Measurements from ENCODE around the gene GLO1. TPM values are rescaled to one million over a fixed set of nuclear protein-coding genes. Genes with fewer than 3 reads are reported as not detected.

Gene GLO1
- total RNA-seq, 4 donors from 2014 or later: 90.0 to 105 (median 96.7) TPM

DNA sequence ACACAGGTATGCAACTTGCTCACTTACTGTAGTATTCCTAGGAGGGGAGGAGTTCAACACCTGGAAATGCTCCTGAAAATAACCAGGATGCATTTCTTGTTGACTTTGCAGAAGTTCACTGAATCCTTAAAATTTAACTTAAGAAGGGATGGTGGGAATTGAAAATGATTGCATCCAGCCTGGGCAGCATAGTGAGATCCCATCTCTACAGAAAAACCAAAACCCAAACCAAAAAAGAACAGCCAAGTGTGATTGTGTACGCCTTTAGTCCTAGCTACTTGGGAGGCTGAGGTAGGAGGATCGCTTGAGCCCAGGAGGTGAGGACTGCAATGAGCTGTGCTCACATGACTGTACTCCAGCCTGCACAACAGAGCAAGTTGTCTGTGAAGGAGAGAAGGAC lies 13.9 kb upstream of the GLO1 start:
- no peaks in the 10 kb centered on the region for H3K27me3 ChIP-seq
- H3K9me3 ChIP-seq: no peaks in the 10 kb centered on the region
- no peaks in the 10 kb centered on the region for H3K36me3 ChIP-seq
- no peak for TF ChIP-seq CTCF (IDR thresholded peaks at IDR 0.05)
- no peak for TF ChIP-seq POLR2A (IDR thresholded peaks at IDR 0.05)
- WGBS, 2 donors: 94 to 100% methylated on average over 2 of the region's 2 CpGs
- DNase-seq: no peak
- intact Hi-C loops (cut with DNase I): no loop called here
- H3K27ac ChIP-seq: no peak overlapping the region
- no peak overlapping the region for H3K4me3 ChIP-seq (replicated peaks in 1 of 3)
- peaks cover 0 to 8% of the 10 kb centered on the region in 2 donors for H3K4me1 ChIP-seq

GRCh38 chr6:38715016-38715689 lies 12.2 kb upstream of the GLO1 start, which contains the start of gene DNAH8:
TSS of gene DNAH8 (plus strand) at chr6:38715311. CDS start at chr6:38722810, 7,499 bp downstream.
- Histone ChIP-seq H3K36me3 (no peaks in the 10 kb centered on the region), H3K27ac (no peak within 1 kb of the TSS), H3K4me3 (replicated peaks in 1 of 3) (peak within 1 kb of the TSS in 1 of 3 donors; percentile 16), H3K4me1 (peaks cover 0 to 8% of the 10 kb centered on the region in 2 donors), H3K9me3 (no peaks in the 10 kb centered on the region), H3K27me3 (no peaks in the 10 kb centered on the region)
- DNase-seq: no peak
- no peak for TF ChIP-seq POLR2A (IDR thresholded peaks at IDR 0.05)
- TF ChIP-seq CTCF (IDR thresholded peaks at IDR 0.05): no peak
- 12 to 18% methylated on average over 12 to 18 of the region's 44 CpGs for WGBS, 2 donors
- intact Hi-C loops (cut with DNase I): no loop called here

DNA sequence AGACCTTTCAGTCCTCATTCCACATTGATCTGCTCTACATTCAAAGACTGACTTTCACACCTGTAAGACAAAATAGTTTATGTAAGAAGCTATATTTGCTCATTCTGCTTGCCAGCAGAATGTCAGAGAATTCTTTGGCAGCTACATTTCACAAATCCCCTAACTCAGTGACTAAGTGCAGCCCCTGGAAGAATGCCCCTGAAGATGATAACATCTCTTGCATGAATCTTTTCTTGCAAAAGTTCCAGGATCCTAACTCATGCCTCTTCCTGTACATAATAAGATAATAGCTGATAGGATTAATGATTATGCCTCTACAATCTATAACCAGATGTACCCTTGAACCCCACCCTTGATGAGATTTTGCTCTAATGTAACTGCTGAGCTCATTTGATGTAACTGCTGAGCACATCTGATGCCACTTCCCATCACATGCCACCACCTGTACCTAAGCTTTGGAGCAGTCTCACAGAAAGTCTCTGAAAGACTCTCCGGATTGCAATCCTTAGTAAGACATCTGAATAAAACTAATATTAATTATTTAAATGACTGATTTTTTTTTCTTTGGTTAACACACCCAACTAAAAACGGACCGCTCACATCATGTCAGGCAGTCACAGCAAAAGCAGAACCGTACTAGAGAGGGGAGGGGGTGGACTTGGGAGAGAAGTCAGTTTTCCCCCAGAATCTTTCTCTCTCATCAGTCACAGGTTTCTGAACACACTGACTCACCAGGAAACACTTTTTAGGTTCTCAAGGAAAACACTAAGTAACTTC lies 11.5 kb upstream of the GLO1 start:
- no peak overlapping the region for H3K27ac ChIP-seq
- no peak overlapping the region for H3K4me3 ChIP-seq (replicated peaks in 1 of 3)
- WGBS, 2 donors: 38 to 48% methylated on average over 4 of the region's 4 CpGs
- H3K4me1 ChIP-seq: peaks cover 0 to 8% of the 10 kb centered on the region in 2 donors
- TF ChIP-seq POLR2A (IDR thresholded peaks at IDR 0.05) (no peak), CTCF (IDR thresholded peaks at IDR 0.05) (no peak)
- H3K9me3 ChIP-seq: no peaks in the 10 kb centered on the region
- no peaks in the 10 kb centered on the region for H3K27me3 ChIP-seq
- no peaks in the 10 kb centered on the region for H3K36me3 ChIP-seq
- intact Hi-C loops (cut with DNase I): no loop called here
- DNase-seq: no peak

GRCh38 chr6:38713812-38714211 lies 10.9 kb upstream of the GLO1 start:
- H3K9me3 ChIP-seq: no peaks in the 10 kb centered on the region
- no peak overlapping the region for H3K4me3 ChIP-seq (replicated peaks in 1 of 3)
- DNase-seq: no peak
- intact Hi-C loops (cut with DNase I): no loop called here
- WGBS, 2 donors: 55 to 75% methylated on average over 6 of the region's 6 CpGs
- no peak for TF ChIP-seq CTCF (IDR thresholded peaks at IDR 0.05)
- no peak for TF ChIP-seq POLR2A (IDR thresholded peaks at IDR 0.05)
- no peaks in the 10 kb centered on the region for H3K27me3 ChIP-seq
- peaks cover 0 to 8% of the 10 kb centered on the region in 2 donors for H3K4me1 ChIP-seq
- H3K36me3 ChIP-seq: no peaks in the 10 kb centered on the region
- H3K27ac ChIP-seq: no peak overlapping the region

GRCh38 chr6:38708496-38708895 lies 5.6 kb upstream of the GLO1 start:
- DNase-seq: no peak
- intact Hi-C loops (cut with DNase I): no loop called here
- 59 to 68% methylated on average over 2 of the region's 2 CpGs for WGBS, 2 donors
- Histone ChIP-seq H3K9me3 (no peaks in the 10 kb centered on the region), H3K4me3 (replicated peaks in 1 of 3) (no peak overlapping the region), H3K27ac (no peak overlapping the region), H3K27me3 (no peaks in the 10 kb centered on the region), H3K36me3 (no peaks in the 10 kb centered on the region), H3K4me1 (peaks cover 0 to under 1% of the 10 kb centered on the region in 2 donors)
- TF ChIP-seq POLR2A (IDR thresholded peaks at IDR 0.05) (no peak), CTCF (IDR thresholded peaks at IDR 0.05) (no peak)
